ENCODE measurements around the gene MCM9.
"Not testable (repeated sequence)": the region's sequence is repeated elsewhere in the genome, so short reads cannot be mapped to it uniquely, and the experiment has no call there.

The MCM9 gene

DNA sequence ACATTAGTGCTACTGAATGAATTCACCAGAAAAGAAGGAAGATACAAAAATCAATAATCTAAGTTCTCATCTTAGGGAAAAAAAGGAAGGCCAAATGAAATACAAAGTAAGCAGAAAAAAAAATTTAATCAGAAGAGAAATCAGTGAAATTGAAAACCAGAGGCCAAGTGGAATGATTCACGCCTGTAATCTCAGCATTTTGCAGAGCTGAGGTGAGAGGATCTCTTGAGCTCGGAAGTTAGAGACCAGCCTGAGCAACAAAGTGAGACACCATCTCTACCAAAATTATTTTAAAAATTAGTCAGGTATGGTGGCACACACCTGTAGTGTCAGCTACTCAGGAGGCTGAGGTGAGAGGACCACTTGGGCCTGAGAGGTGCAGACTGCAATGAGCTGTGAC lies 62.2 kb downstream of the MCM9 start:
- H3K4me3 ChIP-seq (ENCODE audit: low read depth, low read length): no peak overlapping the region
- TF ChIP-seq POLR2A (IDR thresholded peaks at IDR 0.05; ENCODE audit: extremely low read depth, insufficient read length): no peak
- TF ChIP-seq, protein P1, sequence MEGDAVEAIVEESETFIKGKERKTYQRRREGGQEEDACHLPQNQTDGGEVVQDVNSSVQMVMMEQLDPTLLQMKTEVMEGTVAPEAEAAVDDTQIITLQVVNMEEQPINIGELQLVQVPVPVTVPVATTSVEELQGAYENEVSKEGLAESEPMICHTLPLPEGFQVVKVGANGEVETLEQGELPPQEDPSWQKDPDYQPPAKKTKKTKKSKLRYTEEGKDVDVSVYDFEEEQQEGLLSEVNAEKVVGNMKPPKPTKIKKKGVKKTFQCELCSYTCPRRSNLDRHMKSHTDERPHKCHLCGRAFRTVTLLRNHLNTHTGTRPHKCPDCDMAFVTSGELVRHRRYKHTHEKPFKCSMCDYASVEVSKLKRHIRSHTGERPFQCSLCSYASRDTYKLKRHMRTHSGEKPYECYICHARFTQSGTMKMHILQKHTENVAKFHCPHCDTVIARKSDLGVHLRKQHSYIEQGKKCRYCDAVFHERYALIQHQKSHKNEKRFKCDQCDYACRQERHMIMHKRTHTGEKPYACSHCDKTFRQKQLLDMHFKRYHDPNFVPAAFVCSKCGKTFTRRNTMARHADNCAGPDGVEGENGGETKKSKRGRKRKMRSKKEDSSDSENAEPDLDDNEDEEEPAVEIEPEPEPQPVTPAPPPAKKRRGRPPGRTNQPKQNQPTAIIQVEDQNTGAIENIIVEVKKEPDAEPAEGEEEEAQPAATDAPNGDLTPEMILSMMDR (IDR thresholded peaks at IDR 0.05; ENCODE audit: low read depth, low read length): no peak
- TF ChIP-seq MYC (IDR thresholded peaks at IDR 0.05; ENCODE audit: low read depth, low read length): no peak
- TF ChIP-seq, protein P2, sequence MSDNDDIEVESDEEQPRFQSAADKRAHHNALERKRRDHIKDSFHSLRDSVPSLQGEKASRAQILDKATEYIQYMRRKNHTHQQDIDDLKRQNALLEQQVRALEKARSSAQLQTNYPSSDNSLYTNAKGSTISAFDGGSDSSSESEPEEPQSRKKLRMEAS (IDR thresholded peaks at IDR 0.05; ENCODE audit: low read depth, low read length): no peak
- no peak for DNase-seq (ENCODE audit: low read depth)

DNA sequence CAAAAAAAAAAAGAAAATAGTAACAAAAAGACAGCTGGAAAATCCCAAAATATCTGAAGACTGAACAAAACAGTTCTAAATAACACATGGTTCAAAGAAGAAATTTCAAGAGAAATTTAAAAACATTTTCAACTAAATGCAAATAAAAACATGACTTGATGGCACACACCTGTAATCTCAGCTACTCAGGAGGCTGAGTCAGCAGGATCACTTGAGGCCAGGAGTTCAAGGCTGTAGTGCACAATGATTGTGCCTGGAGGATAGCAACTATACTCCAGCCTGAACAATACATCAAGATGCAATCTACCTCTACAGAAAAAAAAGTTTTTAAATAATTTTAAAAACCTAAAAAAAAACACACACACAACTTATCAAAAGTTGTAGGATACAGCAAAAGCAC lies 62.6 kb downstream of the MCM9 start:
- no peak for DNase-seq (ENCODE audit: low read depth)
- TF ChIP-seq, protein P1 (IDR thresholded peaks at IDR 0.05; ENCODE audit: low read depth, low read length): no peak
- no peak for TF ChIP-seq POLR2A (IDR thresholded peaks at IDR 0.05; ENCODE audit: extremely low read depth, insufficient read length)
- TF ChIP-seq, protein P2 (IDR thresholded peaks at IDR 0.05; ENCODE audit: low read depth, low read length): no peak
- no peak overlapping the region for H3K4me3 ChIP-seq (ENCODE audit: low read depth, low read length)

DNA sequence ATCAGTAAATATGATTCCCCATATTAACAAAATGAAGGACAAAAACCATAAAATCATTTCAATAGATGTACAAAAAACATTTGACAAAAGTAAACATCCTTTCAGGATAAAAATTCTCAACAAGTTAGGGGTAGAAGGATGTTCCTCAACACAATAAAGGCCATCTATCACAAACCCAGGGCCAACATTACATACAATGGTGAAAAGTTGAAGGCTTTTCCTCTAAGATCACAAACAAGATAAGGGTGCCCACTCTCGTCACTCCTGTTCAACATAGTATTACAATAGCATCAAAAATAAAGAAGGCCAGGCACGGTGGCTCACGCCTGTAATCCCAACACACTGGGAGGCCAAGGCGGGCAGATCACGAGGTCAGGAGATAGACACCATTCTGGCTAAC lies 63.6 kb downstream of the MCM9 start:
- no peak for TF ChIP-seq POLR2A (IDR thresholded peaks at IDR 0.05; ENCODE audit: extremely low read depth, insufficient read length)
- TF ChIP-seq, protein P2 (IDR thresholded peaks at IDR 0.05; ENCODE audit: low read depth, low read length): no peak
- TF ChIP-seq, protein P1 (IDR thresholded peaks at IDR 0.05; ENCODE audit: low read depth, low read length): no peak
- no peak for TF ChIP-seq MYC (IDR thresholded peaks at IDR 0.05; ENCODE audit: low read depth, low read length)
- DNase-seq (ENCODE audit: low read depth): no peak
- H3K4me3 ChIP-seq (ENCODE audit: low read depth, low read length): no peak overlapping the region

DNA sequence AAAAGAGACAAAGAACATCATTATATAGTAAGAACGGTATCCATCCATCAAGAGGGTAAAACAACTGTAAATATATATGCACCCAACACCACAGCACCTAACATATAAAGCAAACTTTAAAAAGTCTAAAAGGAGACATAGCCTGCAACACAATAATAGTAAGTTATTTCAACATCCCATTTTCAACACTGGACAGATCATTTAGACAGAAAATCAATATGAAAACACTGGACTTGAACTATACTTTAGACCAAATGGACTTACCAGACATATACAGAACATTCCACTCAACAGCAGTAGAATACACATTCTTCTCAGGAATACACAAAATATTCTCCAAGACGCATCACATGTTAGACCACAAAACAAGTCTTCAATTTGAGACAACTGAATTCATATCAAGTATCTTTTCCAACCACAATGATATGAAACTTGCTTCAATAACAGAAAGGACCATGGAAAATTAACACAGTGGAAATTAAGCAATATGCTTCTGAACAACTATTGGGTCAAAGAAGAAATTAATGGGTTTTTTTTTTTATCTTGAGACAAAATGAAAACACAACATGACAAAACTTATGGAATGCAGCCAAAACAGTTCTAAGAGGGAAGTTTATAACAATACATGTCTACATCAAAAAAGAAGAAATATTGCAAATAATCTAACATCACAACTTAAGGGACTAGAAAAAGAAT lies 64.9 kb downstream of the MCM9 start:
- H3K4me3 ChIP-seq (ENCODE audit: low read depth, low read length): no peak overlapping the region
- no peak for DNase-seq (ENCODE audit: low read depth)
- TF ChIP-seq, protein P1 (IDR thresholded peaks at IDR 0.05; ENCODE audit: low read depth, low read length): no peak
- TF ChIP-seq MYC (IDR thresholded peaks at IDR 0.05; ENCODE audit: low read depth, low read length) (no peak), POLR2A (IDR thresholded peaks at IDR 0.05; ENCODE audit: extremely low read depth, insufficient read length) (no peak)
- TF ChIP-seq, protein P2 (IDR thresholded peaks at IDR 0.05; ENCODE audit: low read depth, low read length): no peak

DNA sequence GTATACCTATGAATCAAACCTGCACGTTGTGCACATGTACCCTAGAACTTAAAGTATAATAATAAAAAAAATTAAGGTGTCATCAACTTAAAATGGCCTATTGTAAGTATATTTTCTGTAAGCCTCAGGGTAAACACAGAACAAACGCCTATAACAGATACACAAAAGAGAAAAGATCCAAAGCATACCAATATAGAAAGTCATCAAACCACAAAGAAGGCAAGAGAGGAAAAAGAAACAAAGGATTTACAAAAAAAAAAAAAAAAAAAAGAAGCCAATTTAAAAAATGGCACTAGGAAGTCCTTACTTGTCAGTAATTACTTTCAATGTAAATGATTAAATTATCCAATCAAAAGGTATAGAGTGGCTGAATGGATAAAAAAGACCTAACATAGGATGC lies 65.6 kb downstream of the MCM9 start:
- TF ChIP-seq, protein P2 (IDR thresholded peaks at IDR 0.05; ENCODE audit: low read depth, low read length): no peak
- TF ChIP-seq MYC (IDR thresholded peaks at IDR 0.05; ENCODE audit: low read depth, low read length): no peak

DNA sequence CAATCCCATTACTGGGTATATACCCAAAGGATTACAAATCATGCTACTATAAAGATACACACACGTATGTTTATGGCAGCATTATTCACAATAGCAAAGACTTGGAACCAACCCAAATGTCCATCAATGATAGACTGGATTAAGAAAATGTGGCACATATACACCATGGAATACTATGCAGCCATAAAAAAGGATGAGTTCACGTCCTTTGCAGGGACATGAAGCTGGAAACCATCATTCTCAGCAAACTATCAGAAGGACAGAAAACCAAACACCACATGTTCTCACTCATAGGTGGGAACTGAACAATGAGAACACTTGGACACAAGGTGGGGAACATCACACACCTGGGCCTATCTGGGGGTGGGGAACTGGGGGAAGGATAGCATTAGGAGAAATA lies 66.1 kb downstream of the MCM9 start:
- not testable (repeated sequence) for DNase-seq (ENCODE audit: low read depth); H3K4me3 ChIP-seq (ENCODE audit: low read depth, low read length)

More for the DNA sequence above, 65.6 kb downstream of the MCM9 start:
- no peak for DNase-seq (ENCODE audit: low read depth)
- H3K4me3 ChIP-seq (ENCODE audit: low read depth, low read length): no peak overlapping the region

DNA sequence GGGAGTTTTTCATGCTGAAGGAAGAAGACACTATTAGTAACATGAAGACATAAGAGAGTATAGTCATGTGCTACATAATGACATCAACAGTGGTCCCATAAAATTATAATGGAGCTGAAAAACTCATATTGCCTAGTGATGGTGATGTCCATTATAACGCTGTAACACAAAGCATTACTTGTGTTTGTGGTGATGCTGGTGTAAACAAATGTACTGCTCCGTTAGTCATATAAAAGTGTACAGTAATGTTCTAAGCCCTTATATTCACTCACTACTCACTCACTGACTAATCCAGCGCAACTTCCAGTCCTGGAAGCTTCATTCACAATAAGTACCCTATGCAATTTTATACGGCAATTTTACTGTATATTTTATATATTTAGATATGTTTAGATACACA lies 67.8 kb downstream of the MCM9 start:
- no peak overlapping the region for H3K4me3 ChIP-seq (ENCODE audit: low read depth, low read length)
- no peak for DNase-seq (ENCODE audit: low read depth)
- TF ChIP-seq MYC (IDR thresholded peaks at IDR 0.05; ENCODE audit: low read depth, low read length) (no peak), POLR2A (IDR thresholded peaks at IDR 0.05; ENCODE audit: extremely low read depth, insufficient read length) (no peak)
- TF ChIP-seq, protein P1 (IDR thresholded peaks at IDR 0.05; ENCODE audit: low read depth, low read length): no peak
- TF ChIP-seq, protein P2 (IDR thresholded peaks at IDR 0.05; ENCODE audit: low read depth, low read length): no peak

Data from NB4 (cell line).